IMR-90 (cell line): ENCODE results near the gene ALX4. TPM values are rescaled to one million over a fixed set of nuclear protein-coding genes. Genes with fewer than 3 reads are reported as not detected.

Source experiments
- ATAC-seq: fragments of 200-7000 bp; cut with Tn5 transposase; 2 replicates; pipeline ENCODE4 v1.9.1; 2020; ENCODE audit warnings: low read depth, mild to moderate bottlenecking, moderate library complexity
- BruUV-seq: library from RNA; stranded (reverse); fragments of 400-500 nt; replicated peaks from 2 replicates; lab custom pipeline; 2021; lab: Mats Ljungman, UMichigan
- CTCF ChIA-PET: fragments of 300-600 bp; formaldehyde crosslinking; extraction: SDS; loops from one replicate; lab custom pipeline; 2021; ENCODE audit warnings: antibody characterized with exemption; lab: Yijun Ruan, JAX
- POLR2A ChIA-PET: fragments of 300-600 bp; sonication (Branson Sonifier 250); formaldehyde crosslinking; loops from one replicate; lab custom pipeline; 2022; ENCODE audit warnings: antibody characterized with exemption; ENCODE audit not compliant: unreplicated experiment; lab: Charles Lee
- DNase-seq: peaks from one replicate; pipeline ENCODE4 v3.0.0; 2013
- H2AFZ ChIP-seq: replicated peaks from 2 replicates; pipeline ENCODE3; 2013; ENCODE audit warnings: low read length, mild to moderate bottlenecking; ENCODE audit not compliant: poor library complexity
- H2AK5ac ChIP-seq: 2 replicates; pipeline ENCODE4 v1.6.1; 2013; ENCODE audit warnings: low read depth, low read length, inconsistent platforms
- H2AK9ac ChIP-seq: replicated peaks from 2 replicates; pipeline ENCODE3; 2013; ENCODE audit warnings: mild to moderate bottlenecking, low read depth, low read length, moderate library complexity; ENCODE audit not compliant: poor library complexity
- H2BK120ac ChIP-seq: 2 replicates; pipeline ENCODE4 v1.6.1; 2013; ENCODE audit warnings: low read depth, low read length, inconsistent platforms
- H2BK15ac ChIP-seq: 3 replicates; pipeline ENCODE4 v1.6.1; 2013; ENCODE audit warnings: low read depth, low read length, inconsistent platforms
- H2BK20ac ChIP-seq: 2 replicates; pipeline ENCODE4 v1.6.1; 2013; ENCODE audit warnings: low read depth, mild to moderate bottlenecking, inconsistent platforms, low read length, moderate library complexity
- H2BK5ac ChIP-seq: 2 replicates; pipeline ENCODE4 v1.6.1; 2013; ENCODE audit warnings: mild to moderate bottlenecking, low read depth, low read length, inconsistent platforms; ENCODE audit not compliant: poor library complexity, severe bottlenecking
- H3K14ac ChIP-seq: replicated peaks from 2 replicates; pipeline ENCODE4 v1.6.1; 2013; ENCODE audit warnings: low read depth, low read length, inconsistent platforms
- H3K18ac ChIP-seq: 2 replicates; pipeline ENCODE4 v1.6.1; 2013; ENCODE audit warnings: low read depth, low read length, control low read depth
- H3K23ac ChIP-seq: 2 replicates; pipeline ENCODE4 v1.6.1; 2013; ENCODE audit warnings: low read depth, low read length, inconsistent platforms
- H3K27ac ChIP-seq: 2 replicates; pipeline ENCODE4 v1.5.1; 2013; ENCODE audit warnings: mild to moderate bottlenecking, control low read depth, low read length; ENCODE audit not compliant: insufficient read depth
- H3K27me3 ChIP-seq: 2 replicates; pipeline ENCODE4 v1.6.1; 2013; ENCODE audit warnings: low read length; ENCODE audit not compliant: control insufficient read depth, insufficient read depth
- H3K36me3 ChIP-seq: 2 replicates; pipeline ENCODE4 v1.6.1; 2013; ENCODE audit warnings: low read length, mixed read lengths; ENCODE audit not compliant: control insufficient read depth, insufficient read depth
- H3K4ac ChIP-seq: 2 replicates; pipeline ENCODE4 v1.6.1; 2013; ENCODE audit warnings: low read depth, low read length, inconsistent platforms
- H3K4me1 ChIP-seq: 2 replicates; pipeline ENCODE4 v1.6.1; 2013; ENCODE audit warnings: low read length, mixed read lengths; ENCODE audit not compliant: control insufficient read depth, insufficient read depth
- H3K4me2 ChIP-seq: 2 replicates; pipeline ENCODE4 v1.6.1; 2013; ENCODE audit warnings: low read depth, mild to moderate bottlenecking, control low read depth, low read length, moderate library complexity
- H3K4me3 ChIP-seq: 2 replicates; pipeline ENCODE4 v1.5.1; 2013; ENCODE audit warnings: low read depth, mild to moderate bottlenecking, control low read depth, low read length, moderate library complexity; ENCODE audit not compliant: insufficient read depth
- H3K56ac ChIP-seq: 2 replicates; pipeline ENCODE4 v1.6.1; 2013; ENCODE audit warnings: low read length, inconsistent platforms; ENCODE audit not compliant: insufficient read depth; ENCODE audit errors: extremely low read depth
- H3K79me1 ChIP-seq, 2 experiments: 2 replicates each; pipeline ENCODE4 v1.6.1; 2013; ENCODE audit warnings: low read length in 2 of 2, inconsistent platforms in 1 of 2, low read depth in 1 of 2
- H3K9ac ChIP-seq: 2 replicates; pipeline ENCODE4 v1.6.1; 2013; ENCODE audit warnings: low read depth, low read length, control low read depth
- H3K9me1 ChIP-seq: 2 replicates; pipeline ENCODE4 v1.6.1; 2013; ENCODE audit warnings: low read length, inconsistent platforms; ENCODE audit not compliant: insufficient read depth
- H3K9me3 ChIP-seq: 2 replicates; pipeline ENCODE4 v1.6.1; 2013; ENCODE audit warnings: low read length; ENCODE audit not compliant: control insufficient read depth, insufficient read depth
- H4K20me1 ChIP-seq: 2 replicates; pipeline ENCODE4 v1.6.1; 2013; ENCODE audit warnings: low read length, inconsistent platforms; ENCODE audit not compliant: insufficient read depth
- H4K5ac ChIP-seq: 2 replicates; pipeline ENCODE4 v1.6.1; 2013; ENCODE audit warnings: mild to moderate bottlenecking, low read depth, low read length, control low read depth
- H4K8ac ChIP-seq, 2 experiments: 2 replicates each; pipeline ENCODE4 v1.6.1; 2013; ENCODE audit warnings: low read depth in 2 of 2, low read length in 2 of 2, control low read depth in 1 of 2, inconsistent platforms in 1 of 2
- H4K91ac ChIP-seq: 2 replicates; pipeline ENCODE4 v1.6.1; 2013; ENCODE audit warnings: low read depth, low read length, inconsistent platforms; ENCODE audit not compliant: insufficient read depth
- BHLHE40 ChIP-seq: fragments of 150-350 bp; IDR thresholded peaks from 2 replicates; pipeline ENCODE4 v1.6.1; 2016; ENCODE audit warnings: mild to moderate bottlenecking, low read depth, low read length
- CHD1 ChIP-seq: IDR thresholded peaks from 2 replicates; pipeline ENCODE4 v1.6.1; 2012; ENCODE audit warnings: low read depth, low read length, improper control_type of control experiment
- FOS ChIP-seq: fragments of 150-350 bp; IDR thresholded peaks from 2 replicates; pipeline ENCODE4 v1.6.1; 2016; ENCODE audit warnings: low read depth, low read length
- MAFK ChIP-seq: IDR thresholded peaks from 2 replicates; pipeline ENCODE4 v1.6.1; 2012; ENCODE audit warnings: low read depth, low read length, improper control_type of control experiment
- RAD21 ChIP-seq: IDR thresholded peaks from 2 replicates; pipeline ENCODE4 v1.6.1; 2012; ENCODE audit warnings: low read length, improper control_type of control experiment
- RCOR1 ChIP-seq: IDR thresholded peaks from 2 replicates; pipeline ENCODE4 v1.6.1; 2012; ENCODE audit warnings: mild to moderate bottlenecking, low read length, improper control_type of control experiment; ENCODE audit not compliant: insufficient replicate concordance
- RFX5 ChIP-seq: IDR thresholded peaks from 2 replicates; pipeline ENCODE4 v1.8.0; 2012; ENCODE audit warnings: low read depth, mild to moderate bottlenecking, low read length, moderate library complexity
- SMC3 ChIP-seq: fragments of 150-350 bp; IDR thresholded peaks from 2 replicates; pipeline ENCODE4 v1.6.1; 2016; ENCODE audit warnings: low read depth, mild to moderate bottlenecking, antibody characterized with exemption, low read length, moderate library complexity
- WGBS, 2 experiments: methylation state at CpG; one replicate each; pipeline versions ENCODE4 v1.1.5 to v1.1.7; 2013; ENCODE audit warnings: missing lambda C conversion rate in 2 of 2; ENCODE audit not compliant: insufficient read length in 1 of 2; ENCODE audit errors: extremely low coverage in 2 of 2; 5-methylcytosine and 5-hydroxymethylcytosine counted together
- dilution Hi-C: fragments of 300-500 bp; cut with HindIII; formaldehyde crosslinking; loops from one replicate; pipeline ENCODE4 v1.14.3; 2018; ENCODE audit warnings: low sequenced_read_pairs; ENCODE audit not compliant: unreplicated experiment
- in situ Hi-C: fragments of 300-500 bp; cut with MboI; formaldehyde crosslinking; loops from 3 replicates; pipeline ENCODE4 v1.14.3; 2019; ENCODE audit warnings: low sequenced_read_pairs, inconsistent platforms, mixed read lengths
- intact Hi-C: fragments of 100-400 bp; cut with micrococcal nuclease; formaldehyde crosslinking; loops from 2 replicates; pipeline ENCODE4 v1.10.0; 2022
- polyA plus RNA-seq, 3 experiments: library from polyadenylated mRNA; depleted of rRNA; stranded (reverse); fragments of >200 nt; gene quantifications; 2 replicates each; pipeline ENCODE4 v1.2.3, GENCODE V29; 2012; ENCODE audit warnings: low replicate concordance in 1 of 3
- total RNA-seq: library from RNA; depleted of rRNA; stranded (reverse); fragments of >200 nt; gene quantifications from 2 replicates; pipeline ENCODE4 v1.2.3, GENCODE V29; 2012

ALX4 gene
- total and polyA plus RNA-seq, 2 of the 4 experiments (the other 2 are of a cell fraction) = not detected

GRCh38 chr11:44279483-44279882, 30.5 kb downstream of the ALX4 start:
- no peak overlapping the region for H3K56ac ChIP-seq
- H3K14ac ChIP-seq = no peak overlapping the region
- H3K27me3 ChIP-seq = peaks cover 29% of the 10 kb centered on the region
- no peaks in the 10 kb centered on the region for H3K79me1 ChIP-seq
- H3K9me1 ChIP-seq = no peaks in the 10 kb centered on the region
- DNase-seq (no peak), ATAC-seq (no peak)
- H3K18ac ChIP-seq = no peak overlapping the region
- 40% methylated on average over 1 of the region's 6 CpGs; no CpG with 5 or more reads in 1 of the 2 experiments for WGBS, 2 experiments
- no peak overlapping the region for H2BK15ac ChIP-seq
- no peaks in the 10 kb centered on the region for H3K9me3 ChIP-seq
- H4K5ac ChIP-seq = no peak overlapping the region
- dilution Hi-C loops = no loop called here
- no TSS peak for BruUV-seq
- no peak overlapping the region for H2AK9ac ChIP-seq
- H3K4me1 ChIP-seq = no peaks in the 10 kb centered on the region
- TF ChIP-seq CHD1 = no peak
- no peak for TF ChIP-seq MAFK
- no peak for TF ChIP-seq RFX5
- no peak for TF ChIP-seq FOS
- TF ChIP-seq BHLHE40 = no peak
- no peak for TF ChIP-seq SMC3
- TF ChIP-seq RCOR1 = no peak
- no peak for TF ChIP-seq RAD21
- no peak overlapping the region for H3K4me3 ChIP-seq
- H3K36me3 ChIP-seq = no peaks in the 10 kb centered on the region
- ChIA-PET CTCF (no interaction called here), POLR2A (no interaction called here)
- no peak overlapping the region for H2BK20ac ChIP-seq
- H2AFZ ChIP-seq = no peak overlapping the region
- no peak overlapping the region for H3K27ac ChIP-seq
- no peak overlapping the region for H3K23ac ChIP-seq
- no peak overlapping the region for H2BK120ac ChIP-seq
- H4K20me1 ChIP-seq = no peaks in the 10 kb centered on the region
- no peak overlapping the region for H3K4me2 ChIP-seq
- no peak overlapping the region for H4K91ac ChIP-seq
- in situ Hi-C loops = no loop called here
- no peak overlapping the region for H3K9ac ChIP-seq
- no peak overlapping the region for H4K8ac ChIP-seq
- intact Hi-C loops = no loop called here
- no peak overlapping the region for H2AK5ac ChIP-seq
- H2BK5ac ChIP-seq = no peak overlapping the region
- no peak overlapping the region for H3K4ac ChIP-seq
